Measurements from ENCODE around the gene VSTM4. TPM values are rescaled to one million over a fixed set of nuclear protein-coding genes. Genes with fewer than 3 reads are reported as not detected.

Gene VSTM4
- total and polyA plus RNA-seq, 9 of the 15 experiments (the other 6 are each of a cell fraction or from before 2014, with no cell fraction given), result 1.0 to 7.9 (median 3.0) TPM

GRCh38 chr10:48993627-48994026 lies 121.7 kb downstream of the VSTM4 start:
- peak in 1 of 4 experiments; percentile 20 for DNase-seq (ENCODE audit: extremely low read depth in 1 of 4, low spot score in 3 of 4)
- no peaks in the 10 kb centered on the region for H3K4me1 ChIP-seq (replicated peaks in 1 of 2; ENCODE audit: control insufficient read depth in 2 of 2, insufficient read depth in 2 of 2, low read length in 2 of 2)
- H3K4me2 ChIP-seq (ENCODE audit: insufficient read depth, low read length), result no peak overlapping the region
- 1% methylated on average over 5 of the region's 5 CpGs for WGBS (ENCODE audit: insufficient coverage, low coverage, missing lambda C conversion rate)
- no peaks in the 10 kb centered on the region for H3K9me1 ChIP-seq (ENCODE audit: control insufficient read depth, insufficient read depth, low read length)
- ATAC-seq, result no peak
- H3K9ac ChIP-seq (ENCODE audit: insufficient read depth in 1 of 2, low read depth in 2 of 2, low read length in 2 of 2), result no peak overlapping the region
- H3K27me3 ChIP-seq (ENCODE audit: control insufficient read depth in 2 of 2, insufficient read depth in 2 of 2, low read length in 2 of 2), result peaks cover 8 to 9% of the 10 kb centered on the region in 2 experiments; a peak in 3 of 5 replicates
- no peaks in the 10 kb centered on the region for H3K36me3 ChIP-seq (ENCODE audit: control insufficient read depth, insufficient read depth, low read length)
- no peaks in the 10 kb centered on the region for H3K79me2 ChIP-seq (ENCODE audit: control insufficient read depth, insufficient read depth, low read length)
- no peak for FAIRE-seq
- H3K9me3 ChIP-seq (replicated peaks; ENCODE audit: control insufficient read depth, insufficient read depth, low read depth, low read length), result no peaks in the 10 kb centered on the region
- ChIA-PET CTCF (ENCODE audit: low intra/inter-chr PET ratio) (no interaction called here), POLR2A (interaction anchor here (0.6 to 1.0 kb wide), 2 partner anchors 7 to 16 kb away, joined by 3 to 4 read pairs; no protein-coding TSS in a partner anchor)
- no peak for TF ChIP-seq ZBTB1 (CRISPR knock-in tag; IDR thresholded peaks at IDR 0.05; ENCODE audit: borderline replicate concordance, low read depth)
- peak in 1 of 2 experiments; percentile 15; a peak in 1 of 4 replicates for TF ChIP-seq RAD21 (CRISPR knock-in tag; conservative IDR thresholded peaks at IDR 0.05 in 1 of 2, IDR thresholded peaks at IDR 0.05 in 1 of 2)
- TF ChIP-seq EGR1 (conservative IDR thresholded peaks at IDR 0.05), result peak; percentile 82
- no peak for TF ChIP-seq MBD2 (IDR thresholded peaks at IDR 0.05; ENCODE audit: borderline replicate concordance, low read depth)
- no peak for TF ChIP-seq DACH1 (IDR thresholded peaks at IDR 0.05; ENCODE audit: partially characterized antibody)
- no peak for TF ChIP-seq ZNF699 (CRISPR knock-in tag; IDR thresholded peaks at IDR 0.05; ENCODE audit: insufficient replicate concordance)
- TF ChIP-seq TFAM (CRISPR knock-in tag; conservative IDR thresholded peaks at IDR 0.05), result no peak
- H3K27ac ChIP-seq (ENCODE audit: extremely low read depth, low read depth, low read length), result no peak overlapping the region
- BruUV-seq (replicated peaks), result no TSS peak
- in situ Hi-C loops (cut with MboI) (no loop called here), intact Hi-C loops (cut with micrococcal nuclease) (no loop called here)
- H2AFZ ChIP-seq (ENCODE audit: low read depth, low read length), result no peak overlapping the region
- no peaks in the 10 kb centered on the region for H4K20me1 ChIP-seq (replicated peaks; ENCODE audit: control insufficient read depth, insufficient read depth, low read length)
- no peak overlapping the region for H3K4me3 ChIP-seq
